Nucleus accumbens (tissue), 56 donors: ENCODE data around the gene CDPF1.

Experiments used
- DNase-seq, 56 donors: peaks; one replicate each; lab custom pipeline; 2025; lab: John Stamatoyannopoulos, UW

The CDPF1 gene, protein sequence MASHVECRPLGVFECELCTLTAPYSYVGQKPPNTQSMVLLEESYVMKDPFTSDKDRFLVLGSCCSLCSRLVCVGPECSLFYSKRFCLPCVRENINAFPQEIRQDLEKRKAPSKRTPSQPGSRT

DNA sequence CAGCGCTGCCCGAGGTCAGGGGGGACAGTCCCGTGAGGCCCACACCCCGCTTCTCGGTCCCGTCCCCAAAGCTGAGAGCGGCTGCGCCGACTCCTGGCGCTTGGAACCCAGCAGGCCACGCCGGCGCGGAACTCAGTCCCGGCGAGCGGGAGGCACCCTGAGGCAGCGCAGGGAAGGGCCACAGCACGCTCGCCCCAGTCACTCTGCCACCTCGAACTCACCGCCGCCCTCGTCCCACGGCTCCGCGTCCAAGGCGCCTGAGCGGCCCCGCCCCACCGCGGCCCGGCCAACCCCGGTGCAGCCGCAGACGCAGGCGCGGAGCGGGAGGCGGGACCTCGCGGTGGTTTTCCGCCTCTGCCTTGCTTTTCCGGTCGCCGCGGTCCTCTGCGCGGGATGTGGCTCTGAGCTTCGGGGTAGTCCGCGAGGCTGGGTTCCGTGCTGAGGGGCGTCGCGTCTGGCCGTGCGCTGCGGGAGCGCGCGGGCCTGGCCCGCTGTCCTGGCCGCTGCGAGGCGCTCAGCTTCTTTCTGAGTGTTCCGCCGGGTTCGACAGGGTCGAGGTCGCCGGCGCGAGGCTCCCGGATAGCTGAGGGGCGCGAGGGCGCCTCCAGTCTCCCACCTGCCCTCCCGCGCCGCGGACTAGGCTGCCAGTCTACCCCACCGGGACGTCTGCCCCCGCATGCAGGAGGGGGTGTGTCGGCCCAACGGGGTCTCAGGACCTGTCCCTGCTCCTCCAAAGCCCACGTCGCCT, at the start of gene CDPF1:
Gene CDPF1, minus strand, starts transcription at position 259 of the 748 bp plus-strand sequence. CDS start 2,009 bp downstream, outside the sequence.
- peak in 55 of 56 donors; percentile 47 to 93 (median 84) for DNase-seq

DNA sequence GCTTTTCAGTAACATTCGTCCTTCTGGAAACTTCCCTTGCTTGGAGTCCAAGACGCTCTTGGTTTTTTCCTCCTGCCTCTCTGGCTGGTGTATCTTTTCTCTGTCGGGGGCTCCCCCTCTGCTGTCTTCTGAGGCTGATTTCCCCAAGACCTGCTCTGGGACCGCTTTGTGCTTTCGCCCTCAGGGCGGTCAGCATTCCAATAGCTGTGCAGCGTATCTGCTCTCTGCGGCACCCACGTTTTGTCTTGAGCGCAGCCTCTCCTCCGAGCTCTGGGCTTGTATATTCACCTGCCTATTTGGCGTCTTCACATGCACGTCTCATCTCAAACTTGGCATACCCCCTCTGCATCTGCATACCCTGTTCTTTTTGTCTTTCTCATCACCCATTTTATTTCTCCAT, 49.0 kb upstream of the CDPF1 start:
- no peak for DNase-seq

DNA sequence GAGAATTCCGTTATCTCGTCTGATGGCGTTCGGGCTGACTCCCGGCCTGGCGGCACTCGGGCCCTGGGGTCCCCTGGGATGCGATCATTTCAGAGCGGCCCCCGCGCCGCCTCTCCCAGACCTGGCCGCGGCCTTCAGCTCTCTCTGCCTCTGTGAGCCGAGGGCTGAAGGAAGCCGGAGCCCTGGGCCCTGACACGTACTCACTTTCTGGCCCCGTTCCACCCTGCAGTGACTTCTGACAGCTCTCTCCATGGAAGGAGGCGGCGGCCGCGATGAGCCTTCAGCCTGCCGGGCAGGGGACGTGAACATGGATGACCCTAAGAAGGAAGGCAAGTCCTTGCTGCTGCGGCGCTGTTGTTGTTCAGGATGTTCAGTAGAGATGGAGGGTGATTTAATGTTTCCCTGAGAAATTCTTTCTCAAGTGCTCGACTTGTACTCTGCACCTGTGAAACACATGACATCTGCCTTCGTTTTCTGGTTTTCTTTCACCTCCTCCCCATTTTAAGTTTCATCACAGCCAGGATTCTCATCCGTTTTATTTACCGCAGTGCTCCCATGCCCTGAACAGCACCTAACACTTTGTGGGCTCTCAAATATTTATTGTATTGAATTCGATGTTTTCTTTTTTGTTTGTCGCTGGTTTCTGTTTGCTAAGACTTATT, 47.2 kb upstream of the CDPF1 start:
- no peak for DNase-seq

DNA sequence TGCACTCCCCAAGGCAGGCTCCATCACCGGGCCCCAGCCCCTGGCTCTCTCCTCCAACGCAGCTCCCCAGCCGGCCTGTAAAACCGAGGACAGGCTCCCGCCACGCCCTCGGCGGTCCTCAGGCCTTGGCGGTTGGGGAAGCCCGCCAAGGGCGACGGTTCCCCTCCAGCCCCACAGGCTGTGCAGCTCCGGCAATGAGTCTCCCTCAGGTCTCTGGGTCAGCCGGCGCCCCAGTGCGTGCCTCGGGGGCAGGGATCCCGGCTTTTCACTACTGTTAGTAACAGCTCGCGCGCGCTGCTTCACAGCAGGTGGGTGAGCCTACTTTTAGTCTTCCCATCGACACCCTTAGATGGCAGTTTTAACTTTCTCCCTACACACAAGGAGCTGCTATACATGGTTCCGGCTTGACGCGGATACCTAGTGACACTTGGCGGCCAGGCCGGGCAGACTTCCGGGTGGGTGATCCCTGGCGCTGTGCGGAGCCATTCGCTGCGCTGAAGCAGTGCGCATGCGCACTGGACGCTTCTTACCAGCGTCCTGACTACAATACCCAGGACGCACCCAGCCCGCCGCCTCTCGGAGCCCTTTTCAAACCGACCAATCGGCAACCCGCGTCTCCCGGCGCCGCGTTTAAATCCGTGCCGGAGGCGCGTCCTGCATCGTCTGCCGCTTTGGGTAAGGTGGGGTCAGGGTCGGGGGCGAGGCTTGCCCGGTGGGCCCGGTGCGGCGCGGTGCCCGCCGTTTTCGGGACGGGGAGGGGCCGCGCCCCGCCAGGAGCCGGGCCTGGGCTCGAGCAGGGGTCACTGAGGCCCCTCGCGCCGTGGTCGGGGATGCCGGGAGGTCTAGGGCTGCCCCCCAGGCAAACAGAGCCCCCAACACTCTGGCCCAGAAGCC, 46.4 kb upstream of the CDPF1 start, which contains the start of gene GTSE1:
Gene GTSE1, plus strand, starts transcription at position 614 of the 894 bp plus-strand sequence. CDS start 531 bp downstream, outside the sequence.
- peak; percentile 63 to 98 (median 94) for DNase-seq

DNA sequence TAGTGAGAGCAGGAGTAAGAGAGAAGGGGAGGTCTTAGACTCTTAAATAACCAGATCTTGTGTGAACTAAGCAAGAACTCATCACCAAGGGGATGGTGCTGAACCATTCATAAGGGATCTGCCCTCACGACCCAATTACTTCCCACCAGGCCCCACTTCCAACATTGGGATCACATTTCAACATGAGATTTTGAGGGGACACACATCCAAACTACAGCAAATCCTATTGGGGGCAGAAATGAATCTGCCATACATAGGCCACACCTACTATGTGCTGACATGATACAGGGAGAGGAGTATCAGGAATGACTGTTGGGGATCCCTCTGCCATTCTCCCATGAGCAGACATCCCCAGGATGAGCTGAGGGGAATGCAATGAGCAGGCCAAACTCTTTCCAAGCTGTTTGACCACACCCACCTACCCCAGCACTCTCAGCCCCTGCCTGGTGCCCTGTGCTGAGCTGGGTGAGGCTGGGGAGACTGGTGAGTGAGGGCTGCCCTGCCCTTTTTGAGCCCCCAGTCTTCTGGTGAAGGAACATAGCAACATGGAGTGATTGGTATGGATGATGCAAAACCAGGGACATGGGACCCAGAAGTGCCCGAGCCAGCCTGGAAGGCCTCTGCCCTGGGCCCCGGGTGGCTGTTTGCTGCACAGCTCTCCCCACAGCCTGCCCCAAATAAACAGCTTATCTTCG, 45.3 kb upstream of the CDPF1 start:
- DNase-seq, result no peak

DNA sequence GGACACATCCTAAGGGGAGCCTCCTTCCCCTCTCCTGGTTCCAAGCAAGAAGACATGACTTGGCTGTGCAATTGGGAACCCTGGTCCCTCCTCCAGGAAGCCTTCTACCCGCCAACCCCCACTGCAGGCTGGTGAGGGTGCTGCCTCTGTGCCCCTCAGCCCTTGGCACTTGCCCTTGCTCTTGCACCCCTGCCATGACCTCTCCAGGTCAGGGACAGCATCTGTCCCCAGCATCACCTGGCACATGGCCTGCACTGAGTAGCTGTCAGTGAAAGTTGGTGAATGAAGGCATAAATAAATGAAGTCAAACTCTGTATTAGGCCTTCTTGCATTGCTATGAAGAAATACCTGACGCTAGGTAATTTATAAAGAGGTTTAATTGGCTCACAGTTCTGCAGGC, 44.7 kb upstream of the CDPF1 start:
- no peak for DNase-seq

DNA sequence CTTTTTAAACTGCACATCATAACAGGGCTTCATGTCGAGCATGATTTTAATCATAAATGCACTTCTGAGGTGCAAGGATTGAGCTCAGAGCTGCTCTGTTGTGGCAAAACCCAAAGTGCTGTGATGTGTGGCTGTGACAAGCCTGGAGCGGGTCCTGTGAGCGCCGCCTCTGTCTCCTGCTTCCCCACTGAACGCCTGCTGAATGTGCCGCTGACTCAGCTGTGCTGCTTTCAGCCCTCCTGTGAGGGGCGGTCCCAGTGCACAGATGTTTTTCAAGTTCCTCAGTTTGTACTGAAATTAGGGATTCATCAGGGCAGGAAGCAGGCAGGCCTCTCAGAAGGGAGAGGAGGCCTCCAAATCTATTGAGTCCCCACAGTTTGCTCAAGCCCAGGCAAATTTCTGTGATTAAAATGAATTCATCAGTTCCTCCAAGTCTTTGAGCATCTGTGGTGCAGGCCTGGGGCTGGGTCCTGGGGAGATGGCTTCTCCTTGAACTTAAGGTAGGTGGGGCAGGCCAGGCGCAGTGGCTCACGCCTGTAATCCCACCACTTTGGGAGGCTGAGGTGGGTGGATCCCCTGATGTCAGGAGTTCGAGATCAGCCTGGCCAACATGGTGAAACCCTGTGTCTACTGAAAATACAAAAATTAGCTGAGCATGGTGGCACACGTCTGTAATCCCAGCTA, 43.6 kb upstream of the CDPF1 start:
- peak in 44 of 56 donors; percentile 7 to 88 (median 56) for DNase-seq

DNA sequence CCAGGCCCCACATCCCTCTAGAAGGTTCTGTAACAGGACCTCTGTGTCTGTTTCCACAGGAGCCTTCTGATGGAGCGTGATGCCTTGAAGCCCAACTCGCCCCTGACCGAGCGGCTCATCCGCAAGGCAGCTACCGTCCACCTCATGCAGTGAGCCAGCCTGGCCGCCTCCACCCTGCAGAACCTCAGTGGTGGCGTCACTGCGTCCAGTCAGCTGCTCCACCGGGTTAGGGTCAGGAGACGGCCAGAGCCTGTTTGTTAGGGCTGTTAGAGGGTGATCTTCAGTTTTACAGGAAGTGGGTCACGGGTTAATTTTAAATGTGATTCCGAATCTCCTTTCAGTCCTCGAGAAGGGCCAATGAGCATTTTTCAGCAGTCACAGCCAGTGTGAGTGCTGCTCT, 42.6 kb upstream of the CDPF1 start:
- peak in 1 of 56 donors; percentile 29 for DNase-seq

DNA sequence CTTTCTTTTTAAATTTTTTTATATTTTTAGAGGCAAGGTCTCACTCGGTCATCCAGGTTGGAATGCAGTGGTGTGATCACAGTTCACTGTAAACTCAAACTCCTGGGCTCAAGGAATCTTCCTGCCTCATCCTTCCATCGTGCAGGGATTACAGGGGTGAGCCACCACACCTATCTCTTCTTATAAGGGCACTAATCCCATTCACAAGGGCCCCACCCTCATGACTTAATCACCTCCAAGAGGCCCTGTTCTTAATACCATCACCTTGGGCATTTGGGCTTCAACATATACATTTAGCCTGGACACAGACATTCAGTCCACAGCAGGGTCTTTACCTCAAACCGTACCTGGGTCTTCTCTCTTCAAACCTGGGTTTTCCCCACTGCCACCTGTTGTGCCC, 42.1 kb upstream of the CDPF1 start:
- no peak for DNase-seq

DNA sequence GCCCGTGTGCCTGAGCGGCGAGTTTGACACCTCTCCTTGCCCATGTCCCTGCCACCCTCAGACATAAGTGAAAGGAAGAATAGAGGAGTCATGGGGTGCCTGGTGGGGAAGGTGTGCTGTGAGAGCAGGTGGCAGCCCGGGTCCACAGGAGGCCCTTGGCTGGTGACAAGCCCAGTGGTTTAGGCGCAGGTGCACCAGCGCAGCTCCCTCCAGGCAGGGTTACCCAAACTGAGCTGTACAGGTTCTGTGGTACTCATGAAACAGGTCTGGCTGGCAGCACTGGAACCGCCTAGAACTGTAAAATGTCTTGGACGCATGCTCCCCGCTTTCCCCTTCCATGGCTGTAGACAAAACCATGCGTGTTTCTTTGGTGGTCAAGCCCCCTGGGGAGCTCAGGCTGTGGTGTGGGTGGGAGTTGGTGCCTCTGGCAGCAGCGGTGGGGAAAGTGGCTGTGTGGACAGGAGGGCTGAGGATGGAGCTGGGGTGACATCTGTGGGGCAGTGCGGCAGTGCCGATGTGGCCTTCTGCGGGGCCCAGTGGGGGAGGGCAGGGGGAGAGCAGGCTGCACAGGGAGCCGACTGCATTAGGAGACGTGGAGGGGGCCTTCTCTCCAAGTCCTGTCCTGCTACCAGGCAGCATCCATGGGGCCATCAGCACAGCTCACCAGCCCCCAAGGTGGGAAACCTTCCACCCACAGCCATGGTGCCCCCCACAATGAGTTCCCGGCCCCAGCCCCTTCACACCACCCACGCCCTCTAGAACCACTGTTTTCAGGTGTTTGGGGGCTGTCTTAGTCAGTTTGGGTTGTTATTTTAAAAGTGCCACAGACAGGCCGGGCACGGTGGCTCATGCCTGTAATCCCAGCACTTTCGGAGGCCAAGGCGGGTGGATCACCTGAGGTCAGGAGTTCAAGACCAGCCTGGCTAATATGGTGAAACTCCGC, 41.0 kb upstream of the CDPF1 start:
- no peak for DNase-seq

DNA sequence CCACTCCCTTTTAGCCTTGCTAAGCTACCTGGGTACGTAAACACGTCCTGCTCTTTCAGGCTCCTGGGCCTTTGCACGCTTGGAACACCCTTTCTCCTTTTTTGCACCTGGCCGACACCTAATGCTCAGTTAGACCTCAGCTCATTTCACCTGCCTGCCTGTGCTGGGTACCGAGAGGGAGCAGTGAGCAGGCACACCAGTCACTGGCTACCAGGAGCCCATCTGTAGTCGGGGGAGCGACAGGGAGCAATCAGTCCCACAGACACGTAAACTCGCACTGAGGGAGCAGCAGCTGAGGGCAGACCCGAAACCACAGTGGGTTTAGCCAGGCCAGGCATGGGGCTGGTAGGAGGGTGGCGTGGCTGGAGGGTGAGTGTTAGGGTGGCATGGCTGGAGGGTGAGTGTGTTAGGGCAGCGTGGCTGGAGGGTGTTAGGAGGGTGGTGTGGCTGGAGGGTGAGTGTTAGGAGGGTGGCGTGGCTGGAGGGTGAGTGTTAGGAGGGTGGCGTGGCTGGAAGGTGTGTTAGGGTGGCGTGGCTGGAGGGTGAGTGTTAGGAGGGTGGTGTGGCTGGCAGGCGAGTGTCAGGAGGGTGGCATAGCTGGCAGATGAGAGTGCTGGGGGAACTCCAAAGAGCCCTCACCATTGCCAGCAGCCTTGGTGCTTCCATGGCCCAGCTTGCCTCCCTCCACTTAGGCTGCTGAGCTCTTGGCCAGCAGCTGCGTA, 40.2 kb upstream of the CDPF1 start:
- DNase-seq, result no peak

DNA sequence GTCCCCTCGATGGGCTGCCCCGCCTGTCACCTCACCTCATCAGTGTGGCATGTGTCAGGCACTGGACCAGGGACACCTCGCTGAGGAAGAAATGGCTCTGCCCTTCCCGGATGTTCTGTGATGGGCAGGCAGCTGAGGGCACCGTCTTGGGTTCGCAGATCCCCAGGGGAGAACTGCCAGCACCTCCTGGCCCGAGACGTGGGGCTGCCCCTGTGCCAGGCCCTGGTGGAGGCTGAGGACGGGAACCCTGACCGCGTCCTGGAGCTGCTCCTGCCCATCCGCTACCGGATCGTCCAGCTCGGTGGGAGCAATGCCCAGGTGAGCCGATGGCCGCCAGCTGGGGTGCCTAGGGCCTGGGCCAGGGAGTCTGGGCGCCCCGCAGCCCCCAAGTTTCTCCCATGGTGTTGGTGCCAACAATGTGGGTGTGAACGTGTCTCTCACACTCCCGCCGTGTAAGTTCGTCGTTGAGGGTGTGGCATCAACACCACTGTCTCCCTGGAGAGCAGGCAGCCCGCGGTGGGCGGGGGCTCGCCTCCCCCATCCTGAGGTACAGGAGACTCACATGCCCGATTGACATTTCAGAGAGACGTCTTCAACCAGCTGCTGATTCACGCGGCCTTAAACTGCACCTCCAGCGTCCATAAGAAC, 39.3 kb upstream of the CDPF1 start:
- DNase-seq, result no peak

DNA sequence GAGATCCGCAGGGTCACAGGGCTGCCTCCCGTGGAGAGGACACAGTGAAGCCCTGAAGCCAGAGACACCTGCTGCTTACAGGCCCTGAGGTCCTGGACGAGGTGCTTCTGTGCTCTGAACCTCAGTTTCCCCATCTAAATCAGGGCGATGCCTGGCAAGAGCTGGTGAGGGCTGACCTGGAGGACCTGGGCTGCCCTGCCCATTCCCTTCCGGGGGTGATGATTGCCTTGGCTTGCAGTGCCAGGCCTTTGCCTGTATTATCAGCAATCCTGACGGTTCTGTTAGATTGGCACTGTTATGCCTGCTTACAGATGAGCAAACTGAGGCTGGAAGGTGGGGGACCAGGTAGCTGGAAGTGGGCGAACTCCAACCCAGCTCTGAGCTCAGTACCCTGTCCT, 38.8 kb upstream of the CDPF1 start:
- no peak for DNase-seq

DNA sequence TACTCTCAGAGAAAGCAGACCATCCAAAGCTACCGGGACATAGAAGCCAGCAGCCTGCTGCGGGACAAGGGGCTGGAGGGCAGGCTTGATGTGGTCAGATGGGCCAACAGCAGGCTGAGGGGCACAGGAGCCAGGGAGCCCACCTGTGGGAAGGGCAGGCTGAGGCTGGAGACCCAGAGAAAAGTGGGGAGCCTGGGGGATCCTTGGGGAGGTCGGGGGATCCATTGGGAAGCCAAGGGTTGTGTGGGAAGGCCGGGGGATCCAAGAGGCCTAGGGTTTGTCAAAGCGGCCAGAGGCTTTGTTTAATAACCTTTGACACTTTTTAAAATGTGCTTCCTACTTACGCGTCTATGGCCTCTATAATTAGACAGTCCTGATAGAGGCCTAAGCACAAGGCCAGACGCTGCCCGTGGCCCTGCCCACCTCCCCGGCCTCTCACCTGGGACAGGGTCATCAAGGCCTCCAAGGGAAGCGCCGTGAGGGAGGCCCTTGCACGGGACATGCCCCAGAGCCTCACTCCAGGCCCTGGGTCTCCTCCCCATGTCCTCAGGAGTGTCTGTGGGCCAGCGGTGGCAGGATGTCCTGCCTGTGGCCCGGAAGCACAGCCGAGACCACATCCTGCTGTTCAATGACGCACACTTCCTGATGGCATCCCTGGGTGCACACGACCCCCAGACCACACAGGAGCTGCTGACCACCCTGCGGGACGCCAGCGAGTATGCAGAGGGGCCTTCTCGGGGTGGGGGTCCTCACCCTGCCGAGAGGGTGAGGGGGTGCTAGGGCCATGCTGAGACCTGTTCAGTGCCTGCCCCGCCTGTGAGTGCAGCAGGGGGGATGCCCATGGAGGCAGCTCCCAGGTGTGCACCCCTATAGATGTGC, 38.0 kb upstream of the CDPF1 start:
- no peak for DNase-seq

DNA sequence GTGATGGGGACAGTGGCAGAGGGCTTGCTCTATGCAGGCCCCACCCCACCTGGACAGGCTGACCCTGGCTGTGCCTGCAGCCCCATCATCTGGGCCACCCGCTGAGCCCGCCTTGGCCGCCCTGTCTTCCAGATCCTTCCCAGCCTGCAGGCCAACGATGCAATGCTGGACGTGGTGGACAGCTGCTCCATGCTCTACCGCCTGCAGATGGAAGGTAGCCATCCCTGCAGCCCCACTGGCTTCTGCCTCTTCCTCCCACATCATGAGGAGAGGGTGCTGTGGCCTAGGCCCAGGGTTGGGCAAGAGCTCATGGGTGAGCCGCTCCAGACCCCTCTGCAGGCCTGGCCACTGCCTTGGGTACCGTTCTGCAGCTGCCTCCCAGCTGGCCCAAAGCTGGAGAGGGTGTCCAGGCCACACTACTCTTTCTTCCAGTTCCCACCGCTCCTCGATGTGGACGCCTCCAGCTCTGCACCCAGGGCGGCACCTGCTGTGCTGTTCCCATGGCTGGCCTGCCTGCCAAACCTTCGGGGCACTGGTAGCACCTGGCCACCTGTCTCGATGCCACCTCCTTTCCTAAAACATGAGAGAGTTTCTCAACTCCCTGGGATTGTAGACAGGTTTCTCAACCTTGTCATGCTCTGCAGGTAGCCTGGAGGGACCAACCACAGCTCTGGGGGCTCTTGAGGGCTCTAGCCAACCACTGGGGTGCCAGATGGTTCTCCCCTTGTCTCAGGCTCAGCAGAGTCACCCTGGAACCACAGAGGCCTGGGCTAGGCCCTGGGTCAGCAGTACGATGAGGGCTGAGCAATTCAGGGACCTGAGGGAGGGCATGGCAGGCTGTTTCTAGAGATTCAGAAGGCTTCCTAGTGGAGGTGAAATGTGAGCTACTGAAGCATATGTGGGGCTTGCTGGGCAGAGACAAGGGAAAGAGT, 37.1 kb upstream of the CDPF1 start:
- no peak for DNase-seq
